Occipital lobe (tissue), 2 donors: ENCODE data around the gene CCDC50. TPM values are rescaled to one million over a fixed set of nuclear protein-coding genes. Genes with fewer than 3 reads are reported as not detected.

ENCODE experiments used
- DNase-seq: peaks from one replicate; lab custom pipeline; 2025; lab: John Stamatoyannopoulos, UW
- total RNA-seq: library from RNA; depleted of rRNA; stranded (reverse); fragments of >200 nt; gene quantifications from one replicate; pipeline ENCODE4 v1.2.3, GENCODE V29; 2014

Gene CCDC50
- total RNA-seq, 1 donor from 2014 or later: 115 TPM

GRCh38 chr3:191316876-191317603 lies 12.2 kb upstream of the CCDC50 start:
- DNase-seq: no peak

DNA sequence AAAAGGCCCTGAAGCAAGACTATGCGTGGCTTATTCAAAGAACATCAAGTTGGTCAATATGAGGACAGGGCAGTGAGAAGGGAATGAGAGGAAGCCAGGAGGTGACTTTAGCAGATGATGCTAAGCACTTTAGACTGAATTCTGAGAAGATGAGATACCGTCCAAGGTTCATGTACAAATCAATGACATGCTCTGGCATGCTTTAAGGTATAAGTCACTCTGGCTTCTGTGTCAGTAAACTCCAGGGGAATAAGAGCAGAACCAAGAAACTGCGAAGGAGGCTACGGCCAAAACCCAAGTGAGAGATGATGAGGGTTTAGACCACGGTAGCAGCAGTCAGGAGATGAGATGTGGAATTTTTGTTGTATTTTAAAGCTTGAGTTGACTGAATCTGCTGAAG lies 8.9 kb upstream of the CCDC50 start:
- DNase-seq: no peak

GRCh38 chr3:191321019-191321767 lies 8.0 kb upstream of the CCDC50 start:
- no peak for DNase-seq

DNA sequence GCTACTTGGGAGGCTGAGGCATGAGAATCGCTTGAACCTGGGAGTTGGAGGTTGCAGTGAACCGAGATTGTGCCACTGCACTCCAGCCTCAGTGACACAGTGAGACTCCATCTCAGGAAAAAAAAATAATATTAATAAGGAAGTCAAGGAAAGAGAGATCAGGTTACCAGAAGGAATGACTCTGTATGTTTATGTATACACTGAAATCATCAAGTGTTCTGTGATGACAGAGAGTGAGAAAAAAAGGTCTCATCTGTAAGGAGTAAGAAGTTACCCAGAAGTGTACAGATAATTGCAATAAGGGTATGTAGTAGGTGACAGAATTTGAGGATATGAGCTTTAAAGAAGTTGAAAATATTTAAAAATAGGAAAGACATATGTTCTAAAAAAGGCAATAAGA lies 4.3 kb upstream of the CCDC50 start:
- DNase-seq: no peak

DNA sequence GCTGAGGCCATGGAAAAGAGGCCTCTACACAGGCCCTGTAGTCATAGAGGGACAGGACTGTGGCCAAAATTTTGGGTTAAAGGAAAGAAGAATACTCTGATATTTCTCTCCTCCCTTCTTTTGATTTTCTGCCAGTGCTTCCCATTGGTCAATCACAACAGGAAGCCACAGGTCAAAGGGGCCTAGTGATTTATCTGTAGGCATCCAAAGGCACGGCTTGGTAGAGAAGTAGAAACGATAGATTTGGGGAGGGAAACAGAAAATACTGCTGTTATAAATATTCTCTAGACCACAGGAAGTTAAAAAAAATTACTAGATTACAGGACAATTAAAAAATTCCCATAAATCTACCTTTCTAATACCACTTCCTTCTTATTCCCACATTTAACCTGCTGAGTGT lies 1.7 kb upstream of the CCDC50 start:
- DNase-seq: no peak

- DNase-seq: no peak
Measured at GRCh38 chr3:191328383-191328961, 722 bp upstream of the CCDC50 start.

DNA sequence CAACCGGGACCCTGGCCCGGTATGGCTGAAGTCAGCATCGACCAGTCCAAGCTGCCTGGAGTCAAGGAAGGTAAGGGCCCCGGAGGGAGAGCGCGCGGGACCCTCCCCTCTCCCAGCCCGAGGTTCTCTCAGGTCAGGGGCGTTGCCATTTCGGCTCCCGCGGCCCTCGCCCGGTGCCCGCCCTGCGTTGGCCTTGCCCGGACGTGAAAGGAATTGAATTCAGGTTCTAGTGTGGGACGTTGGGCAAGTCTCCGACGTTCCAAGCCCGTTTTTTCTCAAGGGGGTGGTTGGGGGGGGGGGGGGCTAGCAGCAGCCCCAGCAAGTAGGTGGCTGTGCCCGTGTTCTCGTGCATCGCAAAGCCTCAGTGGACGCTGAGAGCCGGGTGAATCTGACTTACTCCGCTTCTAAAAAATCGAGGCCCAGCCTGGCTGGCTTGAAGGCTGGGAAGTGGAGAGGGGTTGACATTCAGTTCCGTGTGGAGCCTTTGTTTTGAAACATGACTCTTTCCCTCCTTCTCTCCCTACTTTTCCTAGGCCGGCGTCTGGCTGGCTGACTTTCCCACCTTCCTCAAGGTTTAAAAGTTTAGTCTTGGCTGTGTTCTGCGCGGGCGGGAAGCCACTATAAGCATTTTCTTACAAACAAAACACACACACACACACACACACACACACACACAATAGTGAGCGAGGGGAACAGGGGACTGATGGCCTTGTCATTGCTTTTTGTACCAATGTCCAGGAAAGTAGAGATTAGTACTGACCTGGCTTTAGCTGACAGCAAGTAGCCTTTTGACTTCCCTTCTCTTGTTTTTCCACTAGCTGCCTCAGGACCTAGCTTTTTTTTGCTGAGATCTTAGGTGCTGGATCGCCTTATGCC lies 698 bp downstream of the CCDC50 start, which contains the start of gene UTS2B:
UTS2B (minus strand) TSS at position 873 of the 876 bp plus-strand sequence. CDS start 48,337 bp downstream, outside the sequence.
- DNase-seq: peak; percentile 14

GRCh38 chr3:191330530-191331048 lies 1.4 kb downstream of the CCDC50 start:
- DNase-seq: no peak

DNA sequence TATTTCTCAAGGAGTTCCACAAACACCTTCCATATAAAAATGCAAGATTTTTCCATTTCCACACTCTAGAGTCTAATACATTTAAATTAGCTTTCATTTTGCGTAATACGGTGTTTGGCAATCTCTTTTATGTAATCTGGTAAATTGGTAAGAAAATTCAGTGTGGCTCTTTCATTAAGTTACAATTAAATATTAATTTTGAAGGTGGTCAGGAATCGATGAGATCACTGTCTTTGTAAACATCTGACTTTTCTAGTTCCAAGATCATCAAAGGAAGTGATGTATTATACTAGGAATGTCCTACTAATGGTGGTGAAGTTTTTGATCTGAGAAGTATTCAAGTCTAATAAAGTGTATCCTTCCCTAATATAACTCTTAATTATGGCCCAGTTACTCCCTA lies 2.2 kb downstream of the CCDC50 start:
- no peak for DNase-seq

DNA sequence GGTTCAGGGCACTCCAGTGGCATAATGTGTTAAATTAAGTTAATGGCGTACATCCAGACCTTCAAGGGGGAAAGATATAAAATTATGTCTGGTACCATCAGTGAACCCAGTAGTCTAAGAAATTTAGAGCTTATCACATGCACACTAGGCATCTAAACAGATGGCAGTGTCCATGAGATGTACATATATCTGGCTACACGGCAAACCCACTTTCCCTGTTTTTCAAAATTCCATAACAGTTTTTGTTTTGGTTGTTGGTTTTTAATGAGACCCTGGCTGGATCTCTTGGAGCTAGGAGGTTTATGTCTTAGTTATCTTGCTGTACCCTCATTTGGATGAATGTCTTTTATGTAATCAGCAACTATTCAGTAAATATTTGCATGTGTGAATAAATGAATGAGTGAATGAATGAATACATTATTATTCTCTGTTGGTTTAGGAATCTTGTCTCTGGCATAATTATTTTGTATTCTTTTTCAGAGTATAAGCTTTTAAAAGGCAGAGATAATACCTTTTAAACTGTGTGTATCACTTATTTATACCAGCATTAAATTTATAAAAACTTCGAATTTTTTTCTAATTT lies 4.2 kb downstream of the CCDC50 start:
- no peak for DNase-seq

- DNase-seq: no peak
Measured at GRCh38 chr3:191334346-191334893, 5.2 kb downstream of the CCDC50 start.

DNA sequence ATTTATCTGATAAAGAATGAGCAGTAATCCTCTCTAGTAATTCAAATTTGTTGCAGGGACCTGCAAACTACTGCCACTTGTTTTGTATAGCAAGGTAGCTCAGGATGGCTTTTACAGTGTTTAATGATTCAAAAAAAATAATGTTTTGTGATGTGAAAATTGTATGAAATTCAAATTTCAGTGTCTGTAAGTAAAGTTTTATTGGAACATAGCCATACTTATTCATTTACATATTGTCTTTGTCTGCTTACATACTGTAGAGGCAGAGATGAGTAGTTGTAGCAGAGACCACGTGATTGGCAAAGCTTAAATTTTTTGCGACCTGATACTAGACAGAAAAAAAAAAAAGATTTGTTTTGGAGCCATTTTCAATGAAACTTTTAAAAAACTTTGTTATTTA lies 7.6 kb downstream of the CCDC50 start:
- no peak for DNase-seq

GRCh38 chr3:191338177-191338488 lies 8.9 kb downstream of the CCDC50 start:
- DNase-seq: no peak

- DNase-seq: no peak
Measured at GRCh38 chr3:191339316-191339917, 10.2 kb downstream of the CCDC50 start.

- DNase-seq: no peak
Measured at GRCh38 chr3:191340351-191340750, 11.2 kb downstream of the CCDC50 start.

DNA sequence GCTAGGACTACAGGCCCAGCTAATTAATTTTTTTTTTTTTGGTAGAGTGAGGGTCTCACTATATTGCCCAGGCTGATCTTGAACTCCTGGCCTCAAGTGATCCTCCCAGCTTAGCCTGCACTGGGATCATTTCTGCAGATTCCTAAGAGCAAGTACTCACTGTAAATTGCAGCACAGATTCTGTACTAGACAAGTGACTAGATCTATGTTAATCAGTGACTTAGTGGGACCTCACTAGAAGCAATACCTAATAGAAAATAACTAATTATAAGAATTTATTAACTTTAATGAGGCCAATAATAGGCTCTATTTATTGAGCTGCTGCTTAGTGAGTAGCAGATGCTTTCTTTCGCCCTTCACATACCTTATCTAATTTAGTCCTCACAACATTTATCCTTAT lies 11.8 kb downstream of the CCDC50 start:
- no peak for DNase-seq

GRCh38 chr3:191342006-191342405 lies 12.8 kb downstream of the CCDC50 start:
- DNase-seq: no peak

GRCh38 chr3:191342411-191342810 lies 13.2 kb downstream of the CCDC50 start:
- DNase-seq: no peak

DNA sequence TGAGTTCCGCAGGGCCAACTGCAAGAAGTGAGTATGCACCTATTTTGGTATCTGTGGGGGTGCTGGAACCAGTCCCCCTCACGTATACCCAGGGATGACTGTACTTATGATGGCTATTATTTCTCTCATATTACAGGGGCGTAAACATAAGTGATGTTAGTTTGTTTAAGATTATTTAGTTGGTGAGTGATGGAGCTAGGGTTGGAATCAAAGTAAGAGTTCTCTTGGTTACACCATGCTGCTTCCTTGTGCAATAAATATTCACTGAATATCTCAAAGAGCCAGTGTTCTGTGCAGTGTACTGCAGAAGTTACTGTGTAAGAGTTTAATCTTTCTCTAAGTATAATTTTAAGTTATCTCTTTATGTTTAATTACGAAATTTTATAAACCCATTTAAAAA lies 13.9 kb downstream of the CCDC50 start:
- DNase-seq: no peak

- DNase-seq: no peak
Measured at GRCh38 chr3:191343913-191344312, 14.7 kb downstream of the CCDC50 start.
